ENCODE measurements around the gene ABR. TPM values are rescaled to one million over a fixed set of nuclear protein-coding genes. Genes with fewer than 3 reads are reported as not detected.

ABR gene
- total and polyA plus RNA-seq, 2 of the 8 experiments (the other 6 are each of a cell fraction or from before 2014, with no cell fraction given): 44.8 to 47.2 TPM

GRCh38 chr17:1036171-1036844 lies 143.5 kb downstream of the ABR start (continued):
- TF ChIP-seq RNF2 (IDR thresholded peaks at IDR 0.05; ENCODE audit: borderline replicate concordance, low read depth, low read length, missing control alignments, poor library complexity, severe bottlenecking) (no peak), CBX8 (IDR thresholded peaks at IDR 0.05; ENCODE audit: borderline replicate concordance, low read depth, low read length) (no peak), JUN (IDR thresholded peaks at IDR 0.05; ENCODE audit: low read depth, low read length) (no peak), BACH1 (IDR thresholded peaks at IDR 0.05; ENCODE audit: low read length) (no peak), EZH2 (IDR thresholded peaks at IDR 0.05; ENCODE audit: low read depth, low read length, severe bottlenecking) (no peak), SUZ12 (IDR thresholded peaks at IDR 0.05; ENCODE audit: low read length) (no peak)
